Sigmoid colon (tissue), 4 donors: Measurements from ENCODE around the gene SLC6A5.

Source experiments
- CTCF ChIP-seq, 4 experiments: fragments of 450-650 bp in 3 of 4; fragments of 200-600 bp in 1 of 4; IDR thresholded peaks; one replicate each; pipeline ENCODE4 v1.5.1; 2016 to 2019; ENCODE audit warnings: antibody characterized with exemption in 4 of 4, mild to moderate bottlenecking in 3 of 4, moderate library complexity in 2 of 4
- EP300 ChIP-seq, 4 donors: sonication (generic); formaldehyde crosslinking; IDR thresholded peaks; one replicate each; pipeline ENCODE4 v1.6.1; 2017; ENCODE audit warnings: antibody characterized with exemption in 4 of 4
- POLR2A ChIP-seq, 2 donors: fragments of 450-650 bp; IDR thresholded peaks; one replicate each; pipeline ENCODE4 v1.6.1; 2016; ENCODE audit warnings: antibody characterized with exemption in 2 of 2, mild to moderate bottlenecking in 2 of 2, moderate library complexity in 2 of 2
- POLR2AphosphoS5 ChIP-seq, 4 donors: sonication (generic); formaldehyde crosslinking; IDR thresholded peaks; one replicate each; pipeline ENCODE4 v1.6.1; 2017; ENCODE audit warnings: antibody characterized with exemption in 4 of 4

GRCh38 chr11:20589796-20590195 lies 9.6 kb upstream of the SLC6A5 start:
- TF ChIP-seq POLR2A (IDR thresholded peaks at IDR 0.05) (no peak), POLR2AphosphoS5 (IDR thresholded peaks at IDR 0.05) (no peak), CTCF (IDR thresholded peaks at IDR 0.05) (no peak), EP300 (IDR thresholded peaks at IDR 0.05) (no peak)
